Adrenal gland (tissue), 5 donors: ENCODE measurements around the gene ANKRD44.

Experiments used
- POLR2A ChIP-seq, 2 donors: fragments of 450-650 bp; IDR thresholded peaks; one replicate each; pipeline ENCODE4 v1.6.1; 2017; ENCODE audit warnings: antibody characterized with exemption in 2 of 2, mild to moderate bottlenecking in 2 of 2, moderate library complexity in 1 of 2
- TF ChIP-seq, protein P1 (sequence below), 6 experiments: fragments of 450-650 bp in 4 of 6; fragments of 200-600 bp in 2 of 6; sonication (generic) in 1 of 6; IDR thresholded peaks; 1 replicate in 5 of 6; 2 replicates in 1 of 6; pipeline versions ENCODE4 v1.5.1 to v1.8.0; 2016 to 2021; ENCODE audit warnings: antibody characterized with exemption in 6 of 6, mild to moderate bottlenecking in 2 of 6, moderate library complexity in 1 of 6
- donor health status: DM: no; HTN: no; CAD: no.

- TF ChIP-seq, protein P1, sequence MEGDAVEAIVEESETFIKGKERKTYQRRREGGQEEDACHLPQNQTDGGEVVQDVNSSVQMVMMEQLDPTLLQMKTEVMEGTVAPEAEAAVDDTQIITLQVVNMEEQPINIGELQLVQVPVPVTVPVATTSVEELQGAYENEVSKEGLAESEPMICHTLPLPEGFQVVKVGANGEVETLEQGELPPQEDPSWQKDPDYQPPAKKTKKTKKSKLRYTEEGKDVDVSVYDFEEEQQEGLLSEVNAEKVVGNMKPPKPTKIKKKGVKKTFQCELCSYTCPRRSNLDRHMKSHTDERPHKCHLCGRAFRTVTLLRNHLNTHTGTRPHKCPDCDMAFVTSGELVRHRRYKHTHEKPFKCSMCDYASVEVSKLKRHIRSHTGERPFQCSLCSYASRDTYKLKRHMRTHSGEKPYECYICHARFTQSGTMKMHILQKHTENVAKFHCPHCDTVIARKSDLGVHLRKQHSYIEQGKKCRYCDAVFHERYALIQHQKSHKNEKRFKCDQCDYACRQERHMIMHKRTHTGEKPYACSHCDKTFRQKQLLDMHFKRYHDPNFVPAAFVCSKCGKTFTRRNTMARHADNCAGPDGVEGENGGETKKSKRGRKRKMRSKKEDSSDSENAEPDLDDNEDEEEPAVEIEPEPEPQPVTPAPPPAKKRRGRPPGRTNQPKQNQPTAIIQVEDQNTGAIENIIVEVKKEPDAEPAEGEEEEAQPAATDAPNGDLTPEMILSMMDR (IDR thresholded peaks at IDR 0.05), result no peak
- no peak for TF ChIP-seq POLR2A (IDR thresholded peaks at IDR 0.05)
Observed at GRCh38 chr2:197339496-197340220, 29.1 kb upstream of the ANKRD44 start.
